ENCODE results near the gene LCE3D.

DNA sequence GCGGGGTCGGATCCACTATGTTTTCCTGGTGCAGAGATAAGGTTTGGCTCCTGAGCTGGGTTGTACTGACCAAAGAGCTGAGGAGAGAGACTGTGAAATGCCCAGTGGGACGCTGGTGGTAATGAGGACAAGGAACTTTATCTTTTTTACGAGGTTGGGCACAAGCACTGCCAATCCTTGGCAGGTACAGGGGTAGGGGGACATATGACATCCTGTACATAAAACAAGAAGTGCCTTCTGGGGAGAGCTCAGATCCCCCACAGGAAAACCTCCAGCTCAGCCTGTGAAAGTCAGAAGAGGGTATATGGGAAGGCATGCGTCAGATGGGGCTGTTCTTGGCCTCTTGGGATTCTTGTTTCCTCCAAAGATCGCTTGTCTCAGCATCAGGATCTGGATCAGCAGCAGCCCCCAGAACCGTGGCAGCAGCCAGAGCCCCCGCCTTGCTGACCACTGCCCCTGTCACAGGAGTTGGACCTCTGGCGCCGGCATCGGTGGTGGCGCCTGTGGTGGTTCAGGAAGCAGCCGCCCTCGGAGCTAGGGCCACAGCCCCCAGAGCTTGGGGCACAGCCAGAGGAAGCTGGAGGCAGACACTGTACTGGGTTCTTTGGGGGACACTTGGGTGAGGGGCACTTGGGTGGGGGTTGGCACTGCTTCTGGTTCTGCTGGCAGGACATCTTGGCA lies 14.6 kb downstream of the LCE3D start:
- TF ChIP-seq EP300 (IDR thresholded peaks at IDR 0.05) (no peak), POLR2A (IDR thresholded peaks at IDR 0.05) (no peak)
- TF ChIP-seq, protein P1, sequence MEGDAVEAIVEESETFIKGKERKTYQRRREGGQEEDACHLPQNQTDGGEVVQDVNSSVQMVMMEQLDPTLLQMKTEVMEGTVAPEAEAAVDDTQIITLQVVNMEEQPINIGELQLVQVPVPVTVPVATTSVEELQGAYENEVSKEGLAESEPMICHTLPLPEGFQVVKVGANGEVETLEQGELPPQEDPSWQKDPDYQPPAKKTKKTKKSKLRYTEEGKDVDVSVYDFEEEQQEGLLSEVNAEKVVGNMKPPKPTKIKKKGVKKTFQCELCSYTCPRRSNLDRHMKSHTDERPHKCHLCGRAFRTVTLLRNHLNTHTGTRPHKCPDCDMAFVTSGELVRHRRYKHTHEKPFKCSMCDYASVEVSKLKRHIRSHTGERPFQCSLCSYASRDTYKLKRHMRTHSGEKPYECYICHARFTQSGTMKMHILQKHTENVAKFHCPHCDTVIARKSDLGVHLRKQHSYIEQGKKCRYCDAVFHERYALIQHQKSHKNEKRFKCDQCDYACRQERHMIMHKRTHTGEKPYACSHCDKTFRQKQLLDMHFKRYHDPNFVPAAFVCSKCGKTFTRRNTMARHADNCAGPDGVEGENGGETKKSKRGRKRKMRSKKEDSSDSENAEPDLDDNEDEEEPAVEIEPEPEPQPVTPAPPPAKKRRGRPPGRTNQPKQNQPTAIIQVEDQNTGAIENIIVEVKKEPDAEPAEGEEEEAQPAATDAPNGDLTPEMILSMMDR (IDR thresholded peaks at IDR 0.05), result no peak

Data from ovary (tissue), 3 donors.